GM21390 (cell line): ENCODE measurements around the gene SUSD6.
A peak's percentile ranks its signal among the peaks of the same experiment; 100 is the strongest.
"Not testable (repeated sequence)": the region's sequence is repeated elsewhere in the genome, so short reads cannot be mapped to it uniquely, and the experiment has no call there.

Experiments used
- ATAC-seq: cut with Tn5 transposase; IDR thresholded peaks from one replicate; pipeline ENCODE4 v1.9.1; 2021; ENCODE audit not compliant: unreplicated experiment

Gene SUSD6

DNA sequence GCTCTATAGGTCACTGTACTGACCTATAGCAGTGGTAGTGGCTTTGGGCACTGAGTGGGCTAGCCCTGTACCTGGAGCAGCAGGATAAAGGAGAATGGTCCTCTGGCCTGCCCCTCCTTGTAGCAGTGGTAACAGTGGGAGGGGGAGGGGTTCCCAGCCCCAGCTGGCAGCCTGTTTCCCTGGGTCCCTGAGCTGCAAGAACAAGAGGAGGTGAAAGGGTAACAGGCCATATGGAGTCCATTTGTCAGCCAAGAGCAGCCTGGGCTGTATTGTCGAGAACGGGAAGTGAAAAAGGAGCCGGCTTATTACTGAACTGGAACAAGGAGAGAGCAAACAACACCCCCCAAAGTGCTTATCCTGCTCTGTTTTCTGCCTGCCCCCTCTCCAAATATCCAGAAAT is 81.7 kb downstream of the SUSD6 start:
- peak; percentile 61 for ATAC-seq

DNA sequence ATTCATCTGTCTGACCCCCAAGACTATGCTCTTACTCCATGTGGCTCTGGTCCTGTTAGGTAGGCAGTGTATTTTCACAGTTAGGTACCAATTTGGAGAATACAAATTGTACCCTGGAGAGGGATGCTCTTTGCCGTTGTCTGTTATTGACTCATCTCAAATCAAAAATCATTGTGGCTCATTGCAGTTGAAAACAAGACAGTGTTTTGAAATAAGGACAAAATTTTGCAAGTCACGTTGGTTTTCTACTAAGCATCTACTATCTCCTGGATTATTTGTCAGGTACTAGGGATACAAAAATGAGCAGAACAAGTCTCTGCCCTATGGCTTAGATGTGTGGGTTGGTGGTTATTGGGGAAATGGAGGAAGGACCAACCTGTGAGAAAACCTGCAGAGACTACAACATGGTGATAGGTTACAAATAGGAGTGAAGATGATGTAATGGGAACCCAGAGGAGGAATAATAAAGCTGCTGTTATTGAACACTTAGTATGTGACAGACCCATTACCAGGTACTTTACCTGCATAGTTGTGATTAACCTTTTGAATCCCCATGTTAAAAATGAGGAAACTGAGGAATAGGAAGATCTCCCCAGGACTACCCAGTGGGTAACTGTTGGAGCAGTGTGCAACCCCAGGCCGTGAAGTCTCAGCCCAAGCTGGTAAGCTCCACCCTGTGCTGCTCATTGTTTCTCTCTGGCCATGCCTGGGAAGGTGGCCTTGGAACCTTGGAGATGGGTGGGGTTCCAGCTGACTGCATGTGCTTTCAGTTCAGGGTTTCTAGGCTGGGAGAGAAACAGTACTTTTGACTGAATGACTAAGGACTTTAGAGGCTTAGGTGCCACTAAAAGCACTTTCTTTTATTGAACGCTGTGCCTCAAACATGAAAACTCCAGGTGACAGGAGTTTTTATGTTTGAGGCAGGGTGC is 82.7 kb downstream of the SUSD6 start:
- ATAC-seq: no peak

GRCh38 chr14:69694730-69695281 is 83.4 kb downstream of the SUSD6 start:
- ATAC-seq: no peak

DNA sequence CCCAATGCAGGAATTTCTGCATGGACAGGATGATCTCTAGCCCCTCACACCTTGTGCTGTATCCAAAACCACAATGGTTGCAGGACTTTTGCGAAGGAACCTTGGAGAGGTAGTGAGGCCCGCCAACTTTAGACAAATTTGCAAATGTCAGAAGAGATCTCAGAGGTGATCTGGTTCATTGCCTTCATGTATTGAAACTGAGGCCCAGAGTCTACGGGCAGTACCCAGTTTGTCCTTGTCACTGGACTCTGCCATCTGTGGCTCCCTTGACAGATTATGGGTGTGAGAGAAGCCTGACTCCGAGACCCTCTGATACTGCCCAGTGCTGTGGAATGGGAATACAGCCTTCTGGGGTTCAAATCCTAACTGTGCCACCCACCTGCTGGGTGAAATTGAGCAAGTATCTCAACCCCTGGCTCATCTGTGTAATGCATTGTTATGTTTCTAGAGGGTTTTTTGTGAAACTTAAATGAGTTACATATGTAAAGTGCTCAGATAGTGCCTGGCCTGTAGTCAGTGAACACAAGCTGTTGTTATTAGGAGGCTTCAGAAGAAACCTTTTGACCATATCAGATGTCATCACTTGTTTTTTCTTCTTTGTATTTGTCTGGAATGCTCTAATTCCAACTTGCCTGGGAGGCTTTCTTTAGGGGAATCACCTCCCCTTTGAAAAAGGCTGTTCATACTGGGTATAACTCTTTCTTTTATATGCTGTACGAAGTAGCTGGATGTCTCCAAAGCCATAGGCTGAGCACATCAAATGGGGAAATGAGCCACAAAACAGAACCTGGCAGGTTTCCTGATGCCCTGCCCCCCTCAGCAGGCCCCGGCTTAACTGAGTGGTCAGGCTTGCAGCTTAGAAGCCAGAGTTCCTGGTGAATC is 84.2 kb downstream of the SUSD6 start:
- ATAC-seq: no peak

- ATAC-seq: no peak
Observed at GRCh38 chr14:69696204-69696527, 84.8 kb downstream of the SUSD6 start.

DNA sequence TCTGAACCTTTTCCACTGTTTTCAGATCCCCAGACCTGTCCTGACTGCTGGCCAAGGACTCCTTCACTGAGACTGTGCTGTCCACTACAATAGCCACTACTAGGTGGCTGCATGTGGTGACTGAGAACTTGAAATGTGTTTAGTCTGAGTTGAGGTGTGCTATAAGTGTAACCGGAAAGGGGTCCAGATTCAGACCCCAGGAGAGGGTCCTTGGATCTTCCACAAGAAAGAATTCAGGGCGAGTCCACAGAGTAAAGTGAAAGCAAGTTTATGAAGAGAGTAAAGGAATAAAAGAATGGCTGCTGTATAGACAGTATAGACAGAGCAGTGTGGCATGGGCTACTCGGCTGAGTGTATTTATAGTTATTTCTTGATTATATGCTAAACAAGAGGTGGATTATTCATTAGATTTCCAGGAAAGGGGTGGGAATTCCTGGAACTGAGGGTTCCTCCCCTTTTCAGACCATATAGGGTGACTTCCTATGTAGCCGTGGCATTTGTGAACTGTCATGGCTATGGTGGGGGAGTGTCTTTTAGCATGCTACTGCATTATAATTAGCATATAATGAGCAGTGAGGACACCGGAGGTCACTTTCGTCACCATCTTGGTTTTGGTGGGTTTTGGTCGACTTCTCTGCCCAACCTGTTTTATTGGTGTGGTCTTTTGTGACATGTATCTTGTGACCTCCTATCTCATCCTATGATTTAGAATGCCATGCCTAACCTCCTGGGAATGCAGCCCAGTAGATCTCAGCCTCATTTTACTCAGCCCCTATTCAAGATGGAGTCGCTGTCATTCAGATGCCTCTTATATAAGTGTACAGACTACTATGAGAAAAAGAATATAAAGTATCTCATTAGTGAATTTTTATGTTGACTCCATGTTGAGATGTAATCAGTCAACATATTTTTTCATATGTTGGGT is 85.5 kb downstream of the SUSD6 start:
- no peak for ATAC-seq

DNA sequence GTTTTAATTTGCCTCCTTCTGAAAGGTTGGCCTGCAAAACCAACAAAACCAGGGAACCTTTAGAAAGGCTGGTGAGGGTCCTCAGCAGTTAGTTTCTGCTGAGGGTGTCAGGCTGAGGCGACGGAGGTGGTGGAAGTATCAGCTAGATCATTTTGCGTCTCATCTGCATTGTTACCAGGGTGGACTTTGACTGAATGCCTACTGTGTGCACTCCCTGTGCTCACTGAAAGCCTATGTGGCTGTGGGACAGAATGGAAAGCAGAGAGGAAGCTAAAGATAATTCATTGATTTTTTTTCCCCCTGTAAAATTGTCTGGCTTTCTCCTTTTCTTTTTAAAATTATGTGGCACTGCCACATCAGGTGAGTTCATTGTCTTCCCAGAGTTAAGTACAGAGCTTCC is 87.2 kb downstream of the SUSD6 start:
- no peak for ATAC-seq

DNA sequence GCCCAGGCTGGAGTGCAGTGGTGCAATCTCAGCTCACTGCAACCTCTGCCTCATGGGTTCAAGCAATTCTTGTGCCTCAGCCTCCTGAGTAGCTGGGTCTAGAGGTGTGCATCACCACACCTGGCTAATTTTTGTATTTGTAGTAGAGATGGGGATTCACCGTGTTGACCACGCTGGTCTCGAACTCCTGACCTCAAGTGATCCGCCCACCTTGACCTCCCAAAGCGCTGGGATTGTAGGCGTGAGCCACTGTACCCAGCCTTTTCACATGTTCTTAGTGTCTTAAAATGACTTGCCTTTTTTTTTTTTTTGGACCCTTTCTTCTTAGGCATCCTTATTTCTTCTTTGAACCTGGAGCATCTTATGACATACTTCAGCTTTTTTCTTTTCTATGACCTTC is 87.8 kb downstream of the SUSD6 start:
- not testable (repeated sequence) for ATAC-seq

- no peak for ATAC-seq
Observed at GRCh38 chr14:69699748-69700303, 88.4 kb downstream of the SUSD6 start.

- no peak for ATAC-seq
Observed at GRCh38 chr14:69700575-69700974, 89.2 kb downstream of the SUSD6 start.

DNA sequence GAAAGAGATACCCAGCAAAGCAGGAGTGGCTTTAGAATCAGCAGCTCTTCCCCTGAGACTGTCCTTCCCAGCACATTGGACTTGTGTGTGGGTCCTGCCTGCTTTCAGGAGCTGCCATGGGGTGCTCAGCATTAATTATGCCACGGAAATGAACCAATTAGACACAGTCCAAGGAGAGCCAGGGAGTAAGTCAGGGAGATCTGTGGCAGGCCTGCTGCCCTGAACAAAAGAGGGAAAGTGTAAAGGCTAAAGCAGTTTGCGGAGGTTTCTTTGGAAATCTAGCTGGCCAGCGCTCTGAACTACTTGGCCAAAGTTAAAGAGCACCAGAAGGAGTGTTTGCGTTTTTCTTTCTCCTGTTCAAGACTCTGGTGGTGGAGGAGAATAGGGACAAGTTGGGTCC is 89.9 kb downstream of the SUSD6 start:
- ATAC-seq: no peak

- peak; percentile 66 for ATAC-seq
Observed at GRCh38 chr14:69701857-69702256, 90.5 kb downstream of the SUSD6 start.

DNA sequence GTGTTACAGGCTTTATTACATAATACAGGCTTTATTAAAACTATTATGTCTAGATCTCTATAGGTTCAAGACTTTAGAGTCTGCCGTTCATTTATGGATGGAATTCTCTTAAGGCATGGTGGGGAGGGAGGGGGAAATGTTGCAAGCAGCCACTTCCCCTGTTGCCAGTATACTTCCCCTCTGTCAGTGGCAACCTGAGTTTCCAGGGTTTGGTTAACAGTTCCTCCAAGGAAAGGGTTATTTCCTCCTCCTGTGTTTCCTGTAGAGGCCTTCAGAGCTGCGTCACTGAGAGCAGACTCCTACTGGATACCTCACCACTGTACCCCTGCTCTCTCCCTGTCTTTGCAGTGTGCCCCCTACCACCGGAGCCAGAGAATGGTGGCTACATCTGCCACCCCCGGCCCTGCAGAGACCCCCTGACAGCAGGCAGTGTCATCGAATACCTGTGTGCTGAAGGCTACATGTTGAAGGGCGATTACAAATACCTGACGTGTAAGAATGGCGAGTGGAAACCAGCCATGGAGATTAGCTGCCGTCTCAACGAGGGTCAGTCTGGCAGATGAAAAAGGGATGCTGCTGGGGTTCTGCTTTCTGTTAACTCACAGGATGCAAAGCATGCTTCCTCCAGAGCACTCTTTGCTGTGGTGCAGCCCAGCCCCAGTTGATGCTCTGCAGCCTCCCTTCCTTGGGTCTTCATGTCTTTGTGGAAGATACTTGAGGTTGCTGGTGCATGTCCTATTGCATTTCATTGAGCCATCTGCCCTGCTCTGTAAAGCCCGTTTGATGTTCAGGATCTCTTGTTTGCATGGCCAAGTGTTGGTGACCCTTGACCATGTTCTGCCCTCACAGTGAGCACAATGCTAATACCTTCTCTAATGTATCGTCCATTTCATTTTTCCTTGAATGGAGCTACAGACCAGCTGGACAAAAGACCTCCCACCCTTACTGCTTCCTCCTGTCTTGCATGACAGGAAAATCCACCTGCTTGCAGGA is 91.9 kb downstream of the SUSD6 start:
- no peak for ATAC-seq

GRCh38 chr14:69704319-69704718 is 92.9 kb downstream of the SUSD6 start:
- ATAC-seq: no peak

DNA sequence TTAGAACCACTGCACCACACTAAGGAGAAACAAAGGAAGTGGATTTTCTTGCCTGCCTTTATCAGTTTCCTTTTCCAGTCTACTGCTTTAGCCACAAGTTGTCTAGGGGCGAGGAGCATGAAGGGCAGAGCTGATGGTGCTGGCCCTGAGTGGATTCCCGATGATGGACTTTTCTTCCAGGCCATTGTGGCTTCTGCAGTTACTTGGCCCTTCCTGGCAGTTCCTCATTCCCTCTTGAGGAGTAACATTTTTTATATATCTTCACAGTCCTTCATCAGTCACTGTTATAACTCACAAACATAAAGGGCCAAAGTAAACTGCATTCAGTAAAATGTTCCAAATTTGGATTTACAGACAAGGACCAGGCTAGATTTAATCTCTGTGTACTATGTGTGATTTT is 94.3 kb downstream of the SUSD6 start:
- no peak for ATAC-seq

DNA sequence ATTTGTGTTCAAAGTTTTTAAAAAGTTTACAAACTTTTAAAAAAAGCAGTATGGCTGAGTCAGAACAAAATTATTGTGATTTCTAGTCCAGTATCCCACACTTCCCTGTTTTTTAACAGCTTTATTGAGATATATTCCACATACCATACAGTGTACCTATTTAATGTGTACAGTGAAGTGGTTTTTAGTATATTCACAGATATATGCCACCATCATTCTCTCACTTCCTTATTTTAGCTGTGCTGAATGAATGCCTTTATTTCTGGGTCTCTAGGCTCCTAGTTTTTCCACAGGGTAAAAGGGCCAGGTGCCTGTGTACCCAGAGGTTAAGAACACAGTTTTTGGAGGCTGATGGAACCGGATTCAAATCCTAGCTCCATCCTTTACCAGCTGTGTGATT is 96.7 kb downstream of the SUSD6 start:
- ATAC-seq: no peak

GRCh38 chr14:69708586-69709560 is 97.5 kb downstream of the SUSD6 start:
- no peak for ATAC-seq

DNA sequence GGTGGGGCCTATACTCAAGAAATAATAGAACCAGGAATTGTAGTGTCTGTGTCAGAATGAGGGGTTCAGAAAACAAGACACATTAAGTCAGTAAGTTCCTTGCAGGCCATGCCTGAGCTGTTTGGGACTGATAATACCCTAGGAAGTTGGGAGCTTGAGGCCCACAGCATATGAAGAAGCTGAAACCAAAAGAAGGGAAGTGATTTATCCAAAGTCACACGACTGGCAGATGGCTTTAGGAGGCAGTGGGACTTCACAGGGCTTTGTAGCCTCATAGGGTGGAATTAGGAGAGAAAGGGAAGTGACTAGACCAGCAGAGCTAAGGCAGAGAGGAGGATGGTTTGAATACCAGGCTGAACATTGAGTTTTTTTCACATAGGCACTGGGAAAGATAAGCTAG is 99.0 kb downstream of the SUSD6 start:
- ATAC-seq: no peak
